HepG2 (cell line): ENCODE results near the gene RUVBL2. TPM values are rescaled to one million over a fixed set of nuclear protein-coding genes. Genes with fewer than 3 reads are reported as not detected.

Experiments used
- HMG20B ChIP-seq: conservative IDR thresholded peaks from 2 replicates; pipeline ENCODE4 v1.6.1; 2016; ENCODE audit warnings: missing genetic modification reagents, missing compliant biosample characterization
- MXD4 ChIP-seq: IDR thresholded peaks from 2 replicates; pipeline ENCODE4 v1.6.1; 2016; ENCODE audit warnings: mild to moderate bottlenecking, missing biosample characterization, missing genetic modification reagents
- NBN ChIP-seq: fragments of 450-650 bp; conservative IDR thresholded peaks from 2 replicates; pipeline ENCODE4 v1.6.1; 2017
- PRMT3 ChIP-seq: sonication (generic); formaldehyde crosslinking; IDR thresholded peaks from 2 replicates; pipeline ENCODE4 v1.8.1; 2022; ENCODE audit warnings: low read depth, mild to moderate bottlenecking, moderate library complexity, missing genetic modification reagents, borderline replicate concordance
- RXRB ChIP-seq: IDR thresholded peaks from 2 replicates; pipeline ENCODE4 v1.6.1; 2016; ENCODE audit warnings: borderline replicate concordance, missing genetic modification reagents, missing compliant biosample characterization
- ZMYM3 ChIP-seq: sonication (generic); formaldehyde crosslinking; IDR thresholded peaks from 2 replicates; pipeline ENCODE4 v1.5.1; 2020; ENCODE audit warnings: mild to moderate bottlenecking, missing genetic modification reagents
- ZNF10 ChIP-seq: sonication (generic); formaldehyde crosslinking; IDR thresholded peaks from 2 replicates; pipeline ENCODE4 v1.4.0; 2020; ENCODE audit warnings: mild to moderate bottlenecking, low read depth, missing genetic modification reagents, borderline replicate concordance
- ZNF292 ChIP-seq: sonication (generic); formaldehyde crosslinking; IDR thresholded peaks from 2 replicates; pipeline ENCODE4 v1.8.1; 2022; ENCODE audit warnings: mild to moderate bottlenecking, low read depth, missing genetic modification reagents, borderline replicate concordance
- ZNF572 ChIP-seq: sonication (generic); formaldehyde crosslinking; IDR thresholded peaks from 2 replicates; pipeline ENCODE4 v1.5.1; 2020; ENCODE audit warnings: mild to moderate bottlenecking, missing genetic modification reagents
- ZNF678 ChIP-seq: sonication (generic); formaldehyde crosslinking; IDR thresholded peaks from 2 replicates; pipeline ENCODE4 v1.4.0; 2020; ENCODE audit warnings: mild to moderate bottlenecking, missing genetic modification reagents
- ZSCAN31 ChIP-seq: sonication (generic); formaldehyde crosslinking; IDR thresholded peaks from 2 replicates; pipeline ENCODE4 v1.5.0; 2020; ENCODE audit warnings: low read depth, mild to moderate bottlenecking, missing genetic modification reagents
- polyA plus RNA-seq, 8 experiments: library from polyadenylated mRNA; depleted of rRNA in 3 of 8; stranded (reverse) in 7 of 8; unstranded in 1 of 8; fragments of >200 nt; fragmentation: Illumina TruSeq in 4 of 8; extraction: Trizol in 4 of 8; gene quantifications; 2 replicates each; pipeline versions ENCODE4 v1.2.1 to v1.2.3, GENCODE V29; 2011 to 2016; ENCODE audit warnings: low read depth in 4 of 8, missing spikeins in 1 of 8, mixed read lengths in 1 of 8; ENCODE audit not compliant: insufficient read depth in 1 of 8
- total RNA-seq, 5 experiments: library from RNA; depleted of rRNA; stranded (reverse); fragments of >200 nt; fragmentation: Illumina TruSeq; extraction: Trizol; gene quantifications; 2 replicates each; pipeline ENCODE4 v1.2.3, GENCODE V29; 2016; ENCODE audit warnings: low read depth in 1 of 5
- TF ChIP-seq, protein P1 (sequence below): sonication (generic); formaldehyde crosslinking; IDR thresholded peaks from 2 replicates; pipeline ENCODE4 v1.8.0; 2022; ENCODE audit warnings: missing genetic modification reagents, mild to moderate bottlenecking, inconsistent platforms, borderline replicate concordance
- TF ChIP-seq, protein P2 (sequence below), 2 experiments: IDR thresholded peaks; 2 replicates each; pipeline ENCODE4 v1.6.1; 2011 to 2012; ENCODE audit warnings: low read length in 2 of 2, borderline replicate concordance in 1 of 2, low read depth in 1 of 2, mild to moderate bottlenecking in 1 of 2, moderate library complexity in 1 of 2
- TF ChIP-seq, protein P3 (sequence below): sonication (generic); formaldehyde crosslinking; IDR thresholded peaks from 2 replicates; pipeline ENCODE4 v1.5.0; 2020; ENCODE audit warnings: mild to moderate bottlenecking, missing genetic modification reagents, borderline replicate concordance
- TF ChIP-seq, protein P4 (sequence below): sonication (generic); formaldehyde crosslinking; IDR thresholded peaks from 2 replicates; pipeline ENCODE4 v1.4.0; 2020; ENCODE audit warnings: missing genetic modification reagents

Gene RUVBL2
- total and polyA plus RNA-seq, 2 of the 13 experiments (the other 11 are each of a cell fraction or from before 2014, with no cell fraction given): 120 to 122 TPM

DNA sequence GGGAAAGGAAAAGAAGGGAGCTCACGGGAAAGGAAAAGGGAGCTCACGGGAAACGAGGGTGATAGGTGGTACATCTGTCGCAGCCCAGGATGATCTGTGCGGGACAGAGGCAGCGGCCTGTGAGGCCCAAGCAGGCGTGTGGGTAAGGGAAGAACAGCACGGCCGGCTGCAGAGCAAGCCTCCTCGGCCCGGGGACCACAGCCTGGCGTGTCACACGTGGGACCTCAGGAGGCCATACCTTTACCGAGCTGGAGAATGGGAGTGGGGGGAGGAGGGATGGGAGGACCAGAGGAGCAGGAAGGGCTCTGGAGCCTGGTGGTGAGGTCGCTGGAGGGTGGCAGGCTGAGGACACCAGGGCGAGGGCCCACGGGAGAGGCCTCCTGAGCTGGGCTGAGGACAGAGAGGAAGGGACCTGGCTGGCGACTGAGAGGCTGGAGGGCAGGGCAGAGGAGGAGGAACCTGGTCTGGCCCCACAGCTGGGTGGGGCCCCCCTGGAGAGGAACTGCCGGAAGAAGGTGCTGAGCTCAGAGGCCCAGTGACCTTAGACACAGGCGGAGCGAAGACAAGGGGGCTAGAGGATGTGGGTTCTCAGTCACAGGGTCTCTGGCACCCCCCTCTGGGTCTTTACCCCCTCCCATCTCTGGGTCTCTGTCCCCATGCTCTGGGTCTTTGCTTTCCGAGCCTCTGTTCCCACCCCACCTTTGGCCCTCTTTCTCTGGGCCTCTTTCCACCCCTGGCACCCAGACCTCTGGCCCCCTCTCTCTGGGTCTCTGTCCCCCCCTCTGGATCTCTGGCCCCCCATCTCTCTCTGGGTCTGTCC is 31.4 kb upstream of the RUVBL2 start (continued):
- TF ChIP-seq, protein P1, sequence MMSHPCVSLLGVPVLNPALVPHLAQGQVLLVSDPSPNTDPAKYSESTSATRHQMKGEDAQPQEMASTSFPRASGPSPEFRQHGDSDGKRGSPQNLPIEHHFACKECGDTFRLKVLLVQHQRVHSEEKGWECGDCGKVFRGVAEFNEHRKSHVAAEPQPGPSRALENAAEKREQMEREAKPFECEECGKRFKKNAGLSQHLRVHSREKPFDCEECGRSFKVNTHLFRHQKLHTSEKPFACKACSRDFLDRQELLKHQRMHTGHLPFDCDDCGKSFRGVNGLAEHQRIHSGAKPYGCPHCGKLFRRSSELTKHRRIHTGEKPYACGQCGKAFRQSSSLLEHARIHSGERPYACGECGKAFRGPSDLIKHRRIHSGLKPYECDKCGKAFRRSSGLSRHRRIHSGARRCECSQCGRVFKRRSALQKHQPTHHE: peak; percentile 27; the same call in 1 of the 2 replicates
- TF ChIP-seq NBN: no peak
- 0 out of 2 replicates have a peak, but pooled peaks have one; percentile 53 for TF ChIP-seq MXD4
- peak; percentile 67; the same call in 1 of the 2 replicates for TF ChIP-seq ZNF292 (CRISPR knock-in tag)
- peak; percentile 78 for TF ChIP-seq ZMYM3 (CRISPR knock-in tag)
- TF ChIP-seq HMG20B (CRISPR knock-in tag): peak; percentile 55; the same call in 1 of the 2 replicates
- TF ChIP-seq, protein P2, sequence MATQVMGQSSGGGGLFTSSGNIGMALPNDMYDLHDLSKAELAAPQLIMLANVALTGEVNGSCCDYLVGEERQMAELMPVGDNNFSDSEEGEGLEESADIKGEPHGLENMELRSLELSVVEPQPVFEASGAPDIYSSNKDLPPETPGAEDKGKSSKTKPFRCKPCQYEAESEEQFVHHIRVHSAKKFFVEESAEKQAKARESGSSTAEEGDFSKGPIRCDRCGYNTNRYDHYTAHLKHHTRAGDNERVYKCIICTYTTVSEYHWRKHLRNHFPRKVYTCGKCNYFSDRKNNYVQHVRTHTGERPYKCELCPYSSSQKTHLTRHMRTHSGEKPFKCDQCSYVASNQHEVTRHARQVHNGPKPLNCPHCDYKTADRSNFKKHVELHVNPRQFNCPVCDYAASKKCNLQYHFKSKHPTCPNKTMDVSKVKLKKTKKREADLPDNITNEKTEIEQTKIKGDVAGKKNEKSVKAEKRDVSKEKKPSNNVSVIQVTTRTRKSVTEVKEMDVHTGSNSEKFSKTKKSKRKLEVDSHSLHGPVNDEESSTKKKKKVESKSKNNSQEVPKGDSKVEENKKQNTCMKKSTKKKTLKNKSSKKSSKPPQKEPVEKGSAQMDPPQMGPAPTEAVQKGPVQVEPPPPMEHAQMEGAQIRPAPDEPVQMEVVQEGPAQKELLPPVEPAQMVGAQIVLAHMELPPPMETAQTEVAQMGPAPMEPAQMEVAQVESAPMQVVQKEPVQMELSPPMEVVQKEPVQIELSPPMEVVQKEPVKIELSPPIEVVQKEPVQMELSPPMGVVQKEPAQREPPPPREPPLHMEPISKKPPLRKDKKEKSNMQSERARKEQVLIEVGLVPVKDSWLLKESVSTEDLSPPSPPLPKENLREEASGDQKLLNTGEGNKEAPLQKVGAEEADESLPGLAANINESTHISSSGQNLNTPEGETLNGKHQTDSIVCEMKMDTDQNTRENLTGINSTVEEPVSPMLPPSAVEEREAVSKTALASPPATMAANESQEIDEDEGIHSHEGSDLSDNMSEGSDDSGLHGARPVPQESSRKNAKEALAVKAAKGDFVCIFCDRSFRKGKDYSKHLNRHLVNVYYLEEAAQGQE (IDR thresholded peaks at IDR 0.05; ENCODE audit: borderline replicate concordance in 1 of 2, low read depth in 1 of 2, low read length in 2 of 2): no peak
- TF ChIP-seq, protein P3, sequence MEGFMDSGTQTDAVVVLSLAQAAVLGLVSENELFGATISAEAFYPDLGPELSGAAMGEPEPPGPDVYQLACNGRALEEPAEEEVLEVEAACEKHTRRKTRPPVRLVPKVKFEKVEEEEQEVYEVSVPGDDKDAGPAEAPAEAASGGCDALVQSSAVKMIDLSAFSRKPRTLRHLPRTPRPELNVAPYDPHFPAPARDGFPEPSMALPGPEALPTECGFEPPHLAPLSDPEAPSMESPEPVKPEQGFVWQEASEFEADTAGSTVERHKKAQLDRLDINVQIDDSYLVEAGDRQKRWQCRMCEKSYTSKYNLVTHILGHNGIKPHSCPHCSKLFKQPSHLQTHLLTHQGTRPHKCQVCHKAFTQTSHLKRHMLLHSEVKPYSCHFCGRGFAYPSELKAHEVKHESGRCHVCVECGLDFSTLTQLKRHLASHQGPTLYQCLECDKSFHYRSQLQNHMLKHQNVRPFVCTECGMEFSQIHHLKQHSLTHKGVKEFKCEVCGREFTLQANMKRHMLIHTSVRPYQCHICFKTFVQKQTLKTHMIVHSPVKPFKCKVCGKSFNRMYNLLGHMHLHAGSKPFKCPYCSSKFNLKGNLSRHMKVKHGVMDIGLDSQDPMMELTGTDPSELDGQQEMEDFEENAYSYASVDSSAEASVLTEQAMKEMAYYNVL (CRISPR knock-in tag): no peak
- TF ChIP-seq RXRB (CRISPR knock-in tag): peak; percentile 87
- no peak for TF ChIP-seq ZNF10 (CRISPR knock-in tag)
- TF ChIP-seq, protein P4, sequence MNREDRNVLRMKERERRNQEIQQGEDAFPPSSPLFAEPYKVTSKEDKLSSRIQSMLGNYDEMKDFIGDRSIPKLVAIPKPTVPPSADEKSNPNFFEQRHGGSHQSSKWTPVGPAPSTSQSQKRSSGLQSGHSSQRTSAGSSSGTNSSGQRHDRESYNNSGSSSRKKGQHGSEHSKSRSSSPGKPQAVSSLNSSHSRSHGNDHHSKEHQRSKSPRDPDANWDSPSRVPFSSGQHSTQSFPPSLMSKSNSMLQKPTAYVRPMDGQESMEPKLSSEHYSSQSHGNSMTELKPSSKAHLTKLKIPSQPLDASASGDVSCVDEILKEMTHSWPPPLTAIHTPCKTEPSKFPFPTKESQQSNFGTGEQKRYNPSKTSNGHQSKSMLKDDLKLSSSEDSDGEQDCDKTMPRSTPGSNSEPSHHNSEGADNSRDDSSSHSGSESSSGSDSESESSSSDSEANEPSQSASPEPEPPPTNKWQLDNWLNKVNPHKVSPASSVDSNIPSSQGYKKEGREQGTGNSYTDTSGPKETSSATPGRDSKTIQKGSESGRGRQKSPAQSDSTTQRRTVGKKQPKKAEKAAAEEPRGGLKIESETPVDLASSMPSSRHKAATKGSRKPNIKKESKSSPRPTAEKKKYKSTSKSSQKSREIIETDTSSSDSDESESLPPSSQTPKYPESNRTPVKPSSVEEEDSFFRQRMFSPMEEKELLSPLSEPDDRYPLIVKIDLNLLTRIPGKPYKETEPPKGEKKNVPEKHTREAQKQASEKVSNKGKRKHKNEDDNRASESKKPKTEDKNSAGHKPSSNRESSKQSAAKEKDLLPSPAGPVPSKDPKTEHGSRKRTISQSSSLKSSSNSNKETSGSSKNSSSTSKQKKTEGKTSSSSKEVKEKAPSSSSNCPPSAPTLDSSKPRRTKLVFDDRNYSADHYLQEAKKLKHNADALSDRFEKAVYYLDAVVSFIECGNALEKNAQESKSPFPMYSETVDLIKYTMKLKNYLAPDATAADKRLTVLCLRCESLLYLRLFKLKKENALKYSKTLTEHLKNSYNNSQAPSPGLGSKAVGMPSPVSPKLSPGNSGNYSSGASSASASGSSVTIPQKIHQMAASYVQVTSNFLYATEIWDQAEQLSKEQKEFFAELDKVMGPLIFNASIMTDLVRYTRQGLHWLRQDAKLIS (CRISPR knock-in tag): peak; percentile 97
- peak; percentile 49; the same call in 1 of the 2 replicates for TF ChIP-seq ZSCAN31 (CRISPR knock-in tag)
- no peak for TF ChIP-seq ZNF678 (CRISPR knock-in tag)
- no peak for TF ChIP-seq PRMT3 (CRISPR knock-in tag)
- TF ChIP-seq ZNF572: 0 out of 2 replicates have a peak, but pooled peaks have one; percentile 76
